HG02884 (cell line): Measurements from ENCODE around the gene SLC1A1.
"Not testable (repeated sequence)": the region's sequence is repeated elsewhere in the genome, so short reads cannot be mapped to it uniquely, and the experiment has no call there.

ENCODE experiments used
- ATAC-seq: cut with Tn5 transposase; IDR thresholded peaks from one replicate; pipeline ENCODE4 v1.9.1; 2021; ENCODE audit warnings: mild to moderate bottlenecking, moderate library complexity; ENCODE audit not compliant: unreplicated experiment

SLC1A1 gene

GRCh38 chr9:4504250-4504649 is 14.0 kb downstream of the SLC1A1 start:
- ATAC-seq: no peak

- no peak for ATAC-seq
Measured at GRCh38 chr9:4506490-4506889, 16.2 kb downstream of the SLC1A1 start.

- no peak for ATAC-seq
Measured at GRCh38 chr9:4507306-4508130, 17.2 kb downstream of the SLC1A1 start.

GRCh38 chr9:4508246-4508906 is 18.1 kb downstream of the SLC1A1 start:
- ATAC-seq: no peak

DNA sequence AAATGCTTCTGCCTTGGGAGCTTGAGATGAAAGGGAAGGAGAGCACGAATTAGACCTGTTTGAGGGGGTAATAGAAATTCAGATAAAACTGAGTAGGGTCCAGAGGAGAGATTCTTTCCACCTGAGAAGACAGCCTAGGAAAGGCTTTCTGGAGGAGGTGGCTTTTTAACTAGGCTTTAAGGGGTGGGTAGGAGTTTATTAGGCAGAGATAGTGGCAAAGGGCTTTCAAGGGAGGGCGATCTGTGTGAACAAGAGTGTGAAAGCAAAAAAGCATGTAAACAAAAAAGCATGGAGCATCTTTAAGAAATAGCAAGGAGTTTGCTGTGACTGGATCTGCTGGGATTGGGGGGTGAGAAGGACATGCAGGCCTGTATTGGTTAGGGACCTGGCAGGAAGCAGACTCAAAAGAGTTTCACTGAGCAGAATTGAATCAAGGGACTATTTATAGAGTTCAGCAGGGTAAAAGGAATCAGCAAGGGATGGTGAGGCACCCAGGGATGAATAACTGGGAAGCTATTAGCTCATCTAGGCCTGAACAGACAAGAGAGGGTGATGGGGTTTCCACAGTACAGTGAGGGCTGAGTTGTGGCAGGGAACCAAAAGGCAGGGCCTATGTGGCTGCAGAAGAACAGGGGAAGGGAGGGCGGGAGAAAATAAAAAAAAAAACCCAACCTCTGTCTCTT is 18.8 kb downstream of the SLC1A1 start:
- ATAC-seq: no peak

DNA sequence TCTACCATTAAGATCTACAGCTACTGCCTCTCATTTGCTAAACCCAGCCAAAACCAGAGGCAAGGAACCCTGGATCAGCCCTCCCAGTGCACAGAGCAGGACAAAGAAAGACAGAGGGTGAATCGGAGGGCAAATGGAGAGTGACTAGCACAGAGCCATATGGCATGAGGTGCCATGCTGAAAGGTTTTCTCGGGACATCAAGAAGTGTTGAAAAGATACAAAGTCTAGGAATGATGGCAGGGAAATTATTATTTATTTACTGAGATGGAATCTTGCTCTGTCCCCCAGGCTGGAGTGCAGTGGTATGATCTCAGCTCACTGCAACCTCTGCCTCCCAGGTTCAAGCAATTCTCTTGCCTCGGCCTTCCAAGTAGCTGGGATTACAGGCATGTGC is 19.3 kb downstream of the SLC1A1 start:
- no peak for ATAC-seq

- no peak for ATAC-seq
Measured at GRCh38 chr9:4510546-4511322, 20.5 kb downstream of the SLC1A1 start.

- ATAC-seq: no peak
Measured at GRCh38 chr9:4514252-4515128, 24.2 kb downstream of the SLC1A1 start.

DNA sequence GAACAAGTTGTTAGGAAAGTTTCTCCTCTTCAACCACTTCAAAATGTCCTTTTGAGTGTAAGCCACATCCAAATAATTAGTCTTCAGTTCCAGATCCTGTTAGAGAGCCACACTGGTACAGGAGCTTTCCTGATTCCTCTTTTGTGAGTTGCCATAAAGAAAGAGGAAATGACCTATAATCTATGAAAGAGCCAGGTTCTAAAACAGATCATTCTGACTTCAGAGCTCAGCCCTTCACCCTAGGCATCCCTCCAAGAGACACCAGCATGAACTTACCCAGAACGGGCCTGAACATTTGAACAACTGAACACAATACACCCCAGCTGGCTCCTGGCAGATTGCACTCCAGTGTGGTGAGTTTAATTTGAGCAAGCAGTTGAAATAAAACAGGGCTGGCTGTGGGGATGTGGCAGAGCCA is 25.7 kb downstream of the SLC1A1 start:
- peak; percentile 38 for ATAC-seq

- no peak for ATAC-seq
Measured at GRCh38 chr9:4517274-4517673, 27.0 kb downstream of the SLC1A1 start.

- peak; percentile 42 for ATAC-seq
Measured at GRCh38 chr9:4519604-4520003, 29.3 kb downstream of the SLC1A1 start.

DNA sequence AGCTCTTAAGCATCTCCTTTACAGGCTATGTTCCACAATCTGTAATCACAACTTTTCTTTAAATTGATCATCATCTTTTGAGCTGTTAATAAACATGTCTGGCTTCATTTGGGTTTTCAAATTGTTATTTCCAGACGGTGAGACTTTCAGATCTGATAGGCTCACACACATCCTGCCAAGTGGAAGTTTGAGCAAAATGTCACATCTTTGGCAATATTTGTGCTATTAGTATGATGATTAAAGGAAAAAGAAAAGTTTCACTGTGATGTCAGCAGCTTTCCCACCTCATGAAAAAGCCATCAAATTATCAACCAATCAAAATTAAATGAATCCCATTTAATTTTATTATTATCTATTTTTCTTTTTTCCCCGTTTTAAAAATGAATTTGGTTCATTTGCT is 29.8 kb downstream of the SLC1A1 start:
- no peak for ATAC-seq

GRCh38 chr9:4530375-4530774 is 40.1 kb downstream of the SLC1A1 start:
- peak; percentile 75 for ATAC-seq

DNA sequence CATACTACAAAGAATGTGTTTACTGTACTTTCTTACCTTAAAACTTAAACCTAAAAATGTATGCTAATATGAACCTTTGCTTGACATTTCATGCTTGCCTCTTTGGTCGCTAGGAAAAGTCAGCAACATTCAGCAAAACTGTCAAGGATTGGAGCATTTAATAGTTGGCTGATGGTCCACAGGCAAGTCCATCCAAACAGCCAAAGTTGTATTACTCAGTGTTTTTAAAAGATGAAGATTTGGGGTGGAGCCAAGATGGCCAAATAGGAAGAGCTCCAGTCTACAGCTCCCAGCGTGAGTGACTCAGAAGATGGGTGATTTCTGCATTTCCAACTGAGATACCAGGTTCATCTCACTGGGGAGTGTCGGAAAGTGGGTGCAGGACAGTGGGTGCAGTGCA is 40.6 kb downstream of the SLC1A1 start:
- ATAC-seq: not testable (repeated sequence)

DNA sequence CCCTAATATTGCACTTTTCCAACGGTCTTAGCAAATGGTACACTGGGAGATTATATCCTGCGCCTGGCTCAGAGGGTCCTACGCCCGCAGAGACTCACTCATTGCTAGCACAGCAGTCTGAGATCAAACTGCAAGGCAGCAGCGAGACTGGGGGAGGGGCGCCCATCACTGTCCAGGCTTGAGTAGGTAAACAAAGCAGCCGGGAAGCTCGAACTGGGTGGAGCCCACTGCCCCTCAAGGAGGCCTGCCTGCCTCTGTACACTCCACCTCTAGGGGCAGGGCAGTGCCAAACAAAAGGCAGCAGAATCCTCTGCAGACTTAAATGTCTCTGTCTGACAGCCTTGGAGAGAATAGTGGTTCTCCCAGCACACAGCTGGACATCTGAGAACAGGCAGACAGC is 41.1 kb downstream of the SLC1A1 start:
- ATAC-seq: not testable (repeated sequence)

DNA sequence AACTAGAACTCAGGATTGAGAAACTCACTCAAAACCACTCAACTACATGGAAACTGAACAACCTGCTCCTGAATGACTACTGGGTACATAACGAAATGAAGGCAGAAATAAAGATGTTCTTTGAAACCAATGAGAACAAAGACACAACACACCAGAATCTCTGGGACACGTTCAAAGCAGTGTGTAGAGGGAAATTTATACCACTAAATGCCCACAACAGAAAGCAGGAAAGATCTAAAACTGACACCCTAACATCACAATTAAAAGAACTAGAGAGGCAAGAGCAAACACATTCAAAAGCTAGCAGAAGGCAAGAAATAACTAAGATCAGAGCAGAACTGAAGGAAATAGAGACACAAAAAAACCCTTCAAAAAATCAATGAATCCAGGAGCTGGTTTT is 43.6 kb downstream of the SLC1A1 start:
- ATAC-seq: not testable (repeated sequence)

DNA sequence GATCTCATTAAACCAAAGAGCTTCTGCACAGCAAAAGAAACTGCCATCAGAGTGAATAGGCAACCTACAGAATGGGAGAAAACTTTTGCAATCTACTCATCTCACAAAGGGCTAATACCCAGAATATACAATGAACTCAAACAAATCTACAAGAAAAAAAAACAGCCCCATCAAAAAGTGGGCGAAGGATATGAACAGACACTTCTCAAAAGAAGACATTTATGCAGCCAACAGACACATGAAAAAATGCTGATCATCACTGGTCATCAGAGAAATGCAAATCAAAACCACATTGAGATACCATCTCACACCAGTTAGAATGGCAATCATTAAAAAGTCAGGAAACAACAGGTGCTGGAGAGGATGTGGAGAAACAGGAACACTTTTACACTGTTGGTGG is 45.9 kb downstream of the SLC1A1 start:
- ATAC-seq: not testable (repeated sequence)

DNA sequence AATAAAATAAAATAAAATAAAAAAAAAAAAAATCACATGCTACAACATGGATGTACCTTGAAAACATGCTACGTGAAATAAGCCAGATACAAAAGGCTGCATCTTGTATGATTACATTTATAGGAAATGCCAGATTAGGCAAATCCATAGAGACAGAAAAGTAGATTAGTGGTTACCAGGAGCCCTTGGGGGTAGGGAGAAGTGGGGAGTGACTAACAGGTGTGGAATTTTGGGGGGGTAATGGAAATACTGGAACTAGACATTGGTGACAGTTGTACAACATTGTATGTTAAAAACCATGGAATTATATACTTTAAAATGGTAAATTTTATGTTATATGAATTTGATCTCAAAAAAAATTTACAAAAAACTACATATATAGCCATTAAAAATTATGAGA is 47.3 kb downstream of the SLC1A1 start:
- ATAC-seq: no peak

- no peak for ATAC-seq
Measured at GRCh38 chr9:4538107-4538506, 47.8 kb downstream of the SLC1A1 start.

DNA sequence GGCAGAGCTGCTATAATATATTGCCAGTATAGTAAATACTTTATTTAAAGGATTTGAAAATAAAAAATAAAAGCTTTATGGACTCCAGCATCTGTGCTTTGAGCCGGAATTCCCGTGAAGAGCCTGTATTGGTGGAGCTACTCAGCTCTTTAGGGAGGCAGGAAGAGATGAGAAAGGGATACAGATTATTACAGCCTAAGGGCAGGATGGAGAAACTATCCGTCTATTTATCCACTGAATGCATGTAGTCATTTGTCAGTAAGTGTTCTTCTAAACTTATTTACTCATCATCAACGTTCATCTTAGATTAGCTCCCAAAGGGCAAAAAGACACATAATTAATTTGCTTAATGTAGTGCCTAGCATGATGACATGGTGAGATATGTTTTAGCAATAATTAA is 48.4 kb downstream of the SLC1A1 start:
- no peak for ATAC-seq
